HG03039 (cell line): ENCODE measurements around the gene RPP38.

Source experiments
- ATAC-seq: cut with Tn5 transposase; IDR thresholded peaks from one replicate; pipeline ENCODE4 v1.9.1; 2021; ENCODE audit warnings: mild to moderate bottlenecking, moderate library complexity; ENCODE audit not compliant: unreplicated experiment

Gene RPP38

DNA sequence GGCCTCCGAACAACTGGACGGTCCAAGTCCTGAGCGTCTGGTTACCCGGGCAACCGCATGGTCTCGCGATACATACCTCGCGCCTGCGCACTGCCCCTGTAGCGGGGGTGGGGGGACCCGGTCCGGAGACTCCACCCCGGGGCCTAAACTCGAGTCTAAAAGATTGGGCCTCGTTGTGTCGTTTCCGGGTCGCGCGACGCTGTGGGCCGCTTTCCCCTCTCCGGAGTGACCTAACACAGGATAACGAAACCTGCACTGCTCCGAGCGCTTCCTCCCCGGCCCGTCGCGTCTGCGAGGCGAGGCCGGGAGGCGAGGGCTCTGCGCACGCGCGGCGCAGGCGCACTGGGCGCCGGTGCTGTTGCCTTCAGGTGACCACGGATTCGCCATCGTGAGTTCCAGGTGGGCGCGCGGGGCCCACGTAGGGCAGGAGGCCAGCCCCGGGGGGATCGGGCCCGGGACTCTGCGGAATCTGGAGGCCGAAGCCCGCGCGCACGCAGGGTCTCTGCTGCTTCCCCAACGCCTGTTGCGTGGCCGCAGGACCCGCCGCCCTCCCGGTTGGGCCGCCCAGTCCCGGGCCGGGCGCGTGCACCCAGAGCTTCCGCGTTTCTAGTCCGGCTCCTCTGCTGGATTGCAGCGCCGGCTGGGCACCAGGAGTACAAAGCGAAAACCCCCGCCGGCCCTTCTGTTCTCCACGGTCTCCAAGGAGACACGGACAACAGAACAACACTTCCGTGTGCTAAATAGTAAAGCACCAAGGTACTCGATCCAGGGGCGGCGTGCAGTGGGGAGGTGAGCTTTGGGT is at the start of gene RPP38:
Gene RPP38, plus strand, starts transcription at position 345 of the 802 bp plus-strand sequence. CDS start 5,960 bp downstream, outside the sequence.
- ATAC-seq, result peak; percentile 80

- no peak for ATAC-seq
Observed at GRCh38 chr10:15049533-15049932, 47.6 kb upstream of the RPP38 start.

DNA sequence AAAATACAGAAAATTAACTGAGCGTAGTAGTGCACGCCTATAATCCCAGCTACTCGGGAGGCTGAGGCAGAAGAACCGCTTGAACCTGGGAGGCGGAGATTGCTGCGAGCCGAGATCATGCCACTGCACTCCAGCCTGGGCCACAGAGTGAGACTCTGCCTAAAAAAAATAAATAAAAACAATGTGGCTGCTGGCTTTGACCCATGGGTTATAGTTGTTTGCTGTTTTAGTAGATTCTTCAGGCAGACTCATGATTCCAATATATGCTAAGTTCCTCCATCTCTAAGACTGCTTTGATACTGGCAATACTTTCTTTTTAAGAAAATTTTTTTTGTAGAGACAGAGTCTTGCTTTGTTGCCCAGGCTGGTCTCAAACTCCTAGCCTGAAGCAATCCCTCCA is 45.0 kb upstream of the RPP38 start:
- no peak for ATAC-seq

- ATAC-seq, result no peak
Observed at GRCh38 chr10:15053061-15053460, 44.1 kb upstream of the RPP38 start.

DNA sequence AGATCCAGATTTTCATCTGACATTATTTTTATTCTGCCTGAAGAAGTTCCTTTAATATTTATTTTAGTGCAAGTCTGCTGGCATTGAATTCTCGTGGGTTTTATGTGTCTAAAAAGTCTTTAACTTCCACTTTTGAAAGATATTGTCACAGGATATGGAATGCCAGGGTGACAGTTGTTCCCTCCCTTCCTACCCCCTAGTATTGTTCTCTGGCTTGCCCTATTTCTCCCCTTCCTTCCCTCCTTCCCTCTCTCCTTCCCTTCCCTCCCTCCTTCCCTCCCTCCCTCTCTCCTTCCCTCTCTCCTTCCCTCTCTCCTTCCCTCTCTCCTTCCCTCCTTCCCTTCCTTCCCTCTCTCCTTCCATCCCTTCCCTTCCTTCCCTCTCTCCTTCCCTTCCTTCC is 38.5 kb upstream of the RPP38 start:
- ATAC-seq, result no peak

GRCh38 chr10:15059914-15060313 is 37.2 kb upstream of the RPP38 start:
- no peak for ATAC-seq

GRCh38 chr10:15060638-15061037 is 36.5 kb upstream of the RPP38 start:
- ATAC-seq, result no peak

GRCh38 chr10:15067154-15067553 is 30.0 kb upstream of the RPP38 start:
- no peak for ATAC-seq

DNA sequence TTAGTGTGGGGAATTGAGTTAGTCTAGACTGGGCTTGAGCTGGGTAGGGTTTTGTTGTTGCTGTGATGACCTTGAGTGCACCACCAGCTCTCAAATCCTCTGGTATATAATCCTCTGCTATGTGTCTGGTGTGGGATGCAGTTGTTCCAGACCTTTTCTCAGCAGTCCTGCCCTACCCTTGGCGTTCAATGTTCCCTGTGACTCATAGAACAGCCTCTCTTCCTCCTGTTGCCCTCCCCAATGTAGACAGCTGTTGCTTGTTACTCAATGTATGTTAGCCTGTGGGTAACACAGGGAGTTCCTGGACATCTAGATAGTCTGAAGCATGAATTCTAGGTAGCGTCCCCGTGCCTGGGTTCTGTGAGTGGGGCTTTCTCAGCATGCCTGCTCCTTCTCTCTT is 28.4 kb upstream of the RPP38 start:
- no peak for ATAC-seq

DNA sequence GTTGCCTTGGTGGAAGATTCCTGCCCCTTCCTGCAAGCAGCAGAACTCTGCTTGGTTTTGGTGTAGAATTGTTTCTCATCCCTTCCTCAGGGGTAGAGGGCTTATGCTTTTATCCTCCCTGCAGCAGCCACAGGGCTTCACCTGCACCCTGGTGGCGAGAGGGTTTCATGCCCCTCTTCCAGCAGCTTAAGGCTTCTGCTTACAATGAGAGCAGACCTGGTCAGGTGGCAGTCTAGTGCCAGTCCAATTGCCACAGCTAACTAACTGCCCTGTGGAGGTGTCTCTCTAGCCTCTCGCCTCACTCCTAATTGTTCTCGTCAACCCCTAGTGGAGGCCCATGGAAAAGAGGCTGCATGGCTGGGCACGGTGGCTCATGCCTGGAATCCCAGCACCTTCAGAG is 27.9 kb upstream of the RPP38 start:
- no peak for ATAC-seq

GRCh38 chr10:15072358-15072757 is 24.8 kb upstream of the RPP38 start:
- ATAC-seq, result no peak

DNA sequence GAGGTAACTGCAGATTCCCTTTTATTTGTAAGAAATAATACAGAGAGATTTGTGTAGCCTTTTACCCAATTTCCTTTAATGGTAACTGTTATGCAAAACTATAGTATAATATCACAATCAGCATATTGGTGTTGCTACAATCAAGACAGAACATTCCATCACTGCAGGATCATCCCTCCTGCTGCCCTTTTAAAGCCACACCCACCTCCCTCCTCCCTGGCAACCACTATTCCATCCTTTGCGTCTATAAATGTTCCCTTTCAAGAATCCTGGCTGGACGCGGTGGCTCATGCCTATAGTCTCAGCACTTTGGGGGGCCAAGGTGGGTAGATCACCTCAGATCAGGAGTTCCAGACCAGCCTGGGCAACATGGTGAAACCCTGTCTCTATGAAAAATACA is 21.7 kb upstream of the RPP38 start:
- no peak for ATAC-seq

DNA sequence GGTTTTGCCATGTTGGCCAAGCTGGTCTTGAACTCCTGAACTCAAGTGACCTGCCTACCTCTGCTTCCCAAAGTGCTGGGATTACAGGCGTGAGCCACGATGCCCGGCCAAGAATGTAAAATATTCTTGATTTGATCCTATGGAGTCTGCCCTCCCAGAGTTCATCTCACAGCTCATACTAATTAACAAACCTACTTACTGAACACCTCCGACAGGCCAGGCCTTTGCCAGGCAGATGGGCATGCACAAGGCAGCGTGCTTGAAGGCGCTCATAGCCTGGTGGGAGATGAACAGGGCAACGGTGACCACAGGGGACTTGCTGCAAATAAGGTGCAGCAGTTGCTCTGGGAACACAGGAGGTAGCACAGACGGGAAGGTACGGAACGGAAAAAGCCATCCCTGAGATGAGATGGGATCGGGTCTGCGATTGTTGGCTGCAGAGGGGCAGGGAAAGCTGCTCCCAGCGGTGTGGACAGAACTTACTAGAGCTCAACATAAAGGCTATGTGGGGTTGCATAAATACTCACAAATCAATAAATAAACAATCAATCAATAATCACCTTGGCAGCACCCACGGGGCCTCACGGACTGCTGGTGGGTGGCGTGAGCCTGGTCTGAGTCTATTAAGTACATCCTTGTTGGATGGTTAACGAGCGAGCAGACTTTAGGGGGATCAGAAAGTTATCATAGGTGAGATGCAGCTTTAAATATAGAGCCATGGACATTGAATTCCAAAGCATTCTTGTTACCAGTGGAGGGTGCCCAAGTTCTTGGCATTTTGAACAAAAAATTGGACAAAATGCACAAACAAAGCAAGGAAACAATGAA is 13.3 kb upstream of the RPP38 start:
- no peak for ATAC-seq

DNA sequence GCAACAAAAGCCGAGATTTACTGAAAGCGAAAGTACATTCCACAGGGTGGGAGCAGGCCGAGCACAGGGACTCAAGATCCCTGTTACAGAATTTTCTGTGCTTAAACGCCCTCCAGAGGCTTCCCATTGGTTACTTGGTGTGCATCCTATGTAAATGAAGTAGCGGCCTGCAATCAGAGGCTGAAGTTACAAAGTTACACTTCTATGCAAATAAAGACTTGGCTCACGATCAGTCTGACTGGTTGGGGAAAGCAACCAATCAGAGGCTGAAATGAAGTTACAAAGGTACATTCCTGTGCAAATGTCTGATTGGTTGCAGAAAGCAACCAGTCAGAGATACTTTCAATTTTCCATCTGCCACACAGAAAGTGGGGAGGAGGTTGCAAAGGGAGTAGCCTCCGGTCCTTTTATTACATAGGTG is 12.6 kb upstream of the RPP38 start:
- ATAC-seq, result no peak

DNA sequence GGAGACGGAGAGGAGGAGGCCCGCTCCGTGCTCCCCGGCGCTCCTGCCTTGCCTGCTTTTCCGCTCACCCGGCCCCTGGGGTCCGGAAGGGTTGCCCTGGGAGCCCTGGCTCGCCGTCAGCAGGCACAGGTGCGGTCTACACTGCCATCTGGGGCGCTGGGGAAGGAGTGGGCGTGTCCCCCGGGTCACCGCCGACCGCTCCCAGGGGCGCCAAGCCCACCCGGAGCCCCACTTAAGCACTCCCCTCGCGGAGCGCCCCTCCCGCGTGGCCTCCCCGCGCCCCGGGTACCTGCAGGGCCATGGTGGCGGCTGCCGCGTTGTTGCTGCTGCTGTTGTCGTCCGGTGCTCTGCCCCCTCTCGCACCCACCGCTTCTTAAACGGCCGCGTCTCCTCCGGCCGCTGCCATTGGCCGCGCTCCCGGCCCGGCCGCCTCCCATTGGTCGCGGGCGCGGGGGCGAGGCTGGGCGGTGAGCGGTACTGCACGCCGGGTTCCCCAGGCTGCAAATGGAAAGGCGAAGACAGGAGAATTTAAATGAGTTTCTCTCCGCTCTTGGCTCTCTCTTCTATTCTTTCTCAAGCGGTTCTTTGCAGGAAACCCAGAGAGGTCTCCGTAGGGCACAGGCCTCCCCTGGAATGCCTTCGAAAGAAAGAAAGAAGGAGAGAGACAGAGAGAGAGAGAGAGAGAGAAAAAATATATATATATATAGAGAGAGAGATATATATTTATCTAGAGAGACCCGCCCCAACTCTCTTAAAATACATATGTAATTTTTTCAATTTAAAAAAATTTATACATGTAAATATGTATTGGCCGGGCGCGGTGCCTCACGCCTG is 8.5 kb upstream of the RPP38 start, which contains the start of gene ACBD7:
Gene ACBD7, minus strand, starts transcription at position 349 of the 834 bp plus-strand sequence. Its CDS starts 48 bp downstream, at position 301.
- peak; percentile 100 for ATAC-seq

- no peak for ATAC-seq
Observed at GRCh38 chr10:15091418-15091817, 5.7 kb upstream of the RPP38 start.

DNA sequence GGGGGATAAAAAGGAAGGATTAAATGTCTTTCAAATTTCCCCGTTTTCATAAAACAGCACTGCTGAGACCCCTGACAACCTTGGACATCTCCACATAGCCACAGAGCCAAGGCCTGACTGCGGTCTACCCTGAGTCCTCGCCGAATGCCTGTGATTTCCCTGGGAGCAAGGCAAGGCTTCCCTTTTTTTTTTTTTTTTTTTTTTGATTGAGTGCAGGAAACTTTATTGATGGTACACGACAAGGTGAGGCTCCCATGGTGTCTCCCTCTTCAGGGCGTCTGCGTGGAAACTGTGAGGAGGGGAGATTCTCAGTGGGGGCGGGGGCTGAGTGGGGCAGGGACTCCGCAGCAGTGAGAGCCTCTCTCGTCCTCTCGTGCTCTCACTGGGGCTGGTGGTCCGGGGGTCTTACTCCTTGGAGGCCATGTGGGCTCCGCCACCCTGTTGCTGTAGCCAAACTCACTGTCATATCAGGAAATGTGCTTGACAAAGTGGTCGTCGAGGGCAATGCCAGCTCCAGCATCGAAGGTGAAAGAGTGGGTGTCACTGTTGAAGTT is 4.2 kb upstream of the RPP38 start:
- ATAC-seq, result no peak

DNA sequence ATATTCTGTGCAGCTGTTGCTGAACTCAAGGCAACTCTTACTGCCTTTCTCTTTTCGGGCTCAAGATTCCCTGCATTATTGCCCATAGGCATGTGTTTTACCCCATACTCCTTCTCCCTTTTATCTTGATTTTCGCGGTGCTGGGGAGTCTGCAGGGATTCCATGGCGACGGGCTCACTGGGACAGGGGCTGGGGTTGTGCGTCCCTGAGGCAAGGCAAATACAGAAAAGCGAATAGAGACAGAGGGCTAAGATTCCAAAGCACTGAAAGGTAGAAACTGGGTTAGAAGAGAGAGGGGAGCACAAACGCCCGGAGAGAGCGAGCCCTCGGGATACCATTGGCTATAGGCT is 519 bp upstream of the RPP38 start:
- ATAC-seq, result peak; percentile 18

- no peak for ATAC-seq
Observed at GRCh38 chr10:15099886-15100285, 2.7 kb downstream of the RPP38 start.

DNA sequence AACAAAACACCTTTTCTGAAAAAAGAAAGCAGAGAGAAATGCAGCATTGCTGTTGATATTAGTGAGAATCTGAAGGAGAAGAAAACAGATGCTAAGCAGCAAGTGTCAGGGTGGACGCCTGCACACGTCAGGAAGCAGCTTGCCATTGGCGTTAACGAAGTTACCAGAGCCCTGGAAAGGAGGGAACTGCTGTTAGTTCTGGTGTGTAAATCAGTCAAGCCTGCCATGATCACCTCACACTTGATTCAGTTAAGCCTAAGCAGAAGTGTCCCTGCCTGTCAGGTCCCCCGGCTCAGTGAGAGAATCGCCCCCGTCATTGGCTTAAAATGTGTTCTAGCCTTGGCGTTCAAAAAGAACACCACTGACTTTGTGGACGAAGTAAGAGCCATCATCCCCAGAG is 6.4 kb downstream of the RPP38 start:
- no peak for ATAC-seq
